Esophagus squamous epithelium (tissue), 4 donors: Measurements from ENCODE around the gene ORMDL1.

Experiments used
- CTCF ChIP-seq, 6 experiments: fragments of 450-650 bp in 4 of 6; fragments of 200-600 bp in 2 of 6; sonication (generic) in 2 of 6; IDR thresholded peaks; one replicate each; pipeline ENCODE4 v1.5.1; 2016 to 2019; ENCODE audit warnings: antibody characterized with exemption in 6 of 6, mild to moderate bottlenecking in 4 of 6, moderate library complexity in 4 of 6
- POLR2A ChIP-seq, 4 donors: fragments of 450-650 bp; IDR thresholded peaks; one replicate each; pipeline ENCODE4 v1.6.1; 2017; ENCODE audit warnings: antibody characterized with exemption in 4 of 4, mild to moderate bottlenecking in 4 of 4, moderate library complexity in 3 of 4

GRCh38 chr2:189802396-189802912 lies 18.3 kb upstream of the ORMDL1 start:
- TF ChIP-seq CTCF (IDR thresholded peaks at IDR 0.05): no peak
- no peak for TF ChIP-seq POLR2A (IDR thresholded peaks at IDR 0.05)
